GM19372 (cell line): Measurements from ENCODE around the gene NEDD4L.

Source experiments
- ATAC-seq: cut with Tn5 transposase; IDR thresholded peaks from one replicate; pipeline ENCODE4 v1.9.1; 2021; ENCODE audit warnings: mild to moderate bottlenecking, low read depth, moderate library complexity; ENCODE audit not compliant: unreplicated experiment

Gene NEDD4L

DNA sequence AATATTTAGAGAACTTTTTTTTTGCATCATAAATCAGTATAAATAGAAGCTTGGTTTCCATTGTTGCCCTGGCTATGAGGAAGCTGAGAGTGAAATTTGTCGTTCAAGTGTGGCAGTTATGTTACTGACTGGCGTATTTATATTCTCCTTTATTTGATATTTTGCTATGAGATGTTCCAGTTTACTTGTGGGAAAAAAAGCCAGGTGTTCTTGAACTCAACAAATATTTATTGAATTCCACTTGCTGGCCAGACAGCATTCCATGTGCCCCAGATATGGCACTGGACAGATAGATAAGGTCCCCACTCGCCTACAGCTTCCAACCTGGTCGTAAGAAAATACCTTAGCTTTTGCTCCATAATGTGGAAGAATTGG is 44.7 kb downstream of the NEDD4L start:
- no peak for ATAC-seq

DNA sequence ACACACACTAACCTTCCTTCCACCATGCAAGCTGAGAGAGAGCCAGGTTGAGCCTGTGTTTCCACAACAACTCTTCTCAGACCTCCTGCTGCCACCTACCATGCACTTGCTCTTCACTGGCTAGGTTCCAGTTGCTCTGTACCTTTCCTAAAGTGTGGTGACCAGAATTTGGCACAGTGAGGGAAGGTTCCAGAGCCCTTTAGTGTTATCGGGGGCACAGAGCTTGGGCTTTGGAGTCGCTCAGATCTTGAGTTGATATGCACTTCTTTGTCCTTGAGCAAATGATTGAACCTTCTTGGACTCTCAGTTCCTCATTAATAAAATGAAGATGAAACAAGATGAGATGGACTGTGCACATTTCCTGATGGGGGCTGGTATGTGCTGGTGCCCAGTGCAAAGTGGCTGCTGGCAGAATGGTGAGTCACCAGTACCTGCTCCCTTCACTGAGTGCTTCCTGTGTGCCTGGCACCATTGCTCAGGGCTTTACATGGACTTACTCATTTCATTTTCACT is 47.1 kb downstream of the NEDD4L start:
- ATAC-seq, result no peak

DNA sequence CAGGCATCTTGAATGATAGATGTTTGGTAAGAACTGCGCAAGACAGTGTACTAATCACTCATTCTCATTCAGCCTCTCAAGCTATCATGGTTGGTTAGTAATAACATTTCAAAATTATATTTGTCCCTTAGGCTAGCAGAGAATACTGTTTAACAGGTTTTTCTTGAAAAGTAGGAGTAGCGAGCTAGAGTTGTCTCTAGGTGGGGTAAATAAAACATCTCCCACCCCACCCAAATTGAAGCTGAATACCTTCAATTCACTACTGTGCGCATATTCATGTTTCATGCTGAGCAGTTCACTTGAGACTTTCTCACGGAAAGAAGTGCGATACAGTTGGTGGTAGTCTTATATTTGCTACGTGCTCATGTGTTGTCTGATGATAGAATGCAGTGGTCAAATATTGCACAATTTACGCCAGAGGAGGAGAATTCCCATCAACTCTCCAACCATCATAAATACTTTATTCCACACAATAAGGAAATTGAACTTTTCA is 49.3 kb downstream of the NEDD4L start:
- ATAC-seq, result no peak

DNA sequence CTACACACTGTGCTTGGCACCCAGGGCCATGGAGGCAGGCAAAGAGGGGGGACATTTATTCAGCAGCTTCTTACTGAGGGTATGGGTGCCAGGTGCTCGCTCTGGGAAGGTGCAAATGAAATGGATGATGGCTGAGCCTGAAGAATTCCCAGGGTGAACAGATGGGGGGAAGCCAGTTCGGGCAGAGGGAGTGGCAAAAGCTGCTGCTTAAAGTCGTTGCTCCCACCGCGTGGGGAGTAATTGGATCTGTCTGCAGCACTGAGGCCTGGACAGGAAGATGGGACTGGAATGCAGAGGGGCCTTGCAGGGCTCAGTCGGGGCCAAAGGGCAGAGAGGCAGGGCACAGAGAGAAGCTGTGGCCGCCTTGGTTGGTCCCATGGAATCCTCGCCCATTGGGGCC is 51.2 kb downstream of the NEDD4L start:
- no peak for ATAC-seq

DNA sequence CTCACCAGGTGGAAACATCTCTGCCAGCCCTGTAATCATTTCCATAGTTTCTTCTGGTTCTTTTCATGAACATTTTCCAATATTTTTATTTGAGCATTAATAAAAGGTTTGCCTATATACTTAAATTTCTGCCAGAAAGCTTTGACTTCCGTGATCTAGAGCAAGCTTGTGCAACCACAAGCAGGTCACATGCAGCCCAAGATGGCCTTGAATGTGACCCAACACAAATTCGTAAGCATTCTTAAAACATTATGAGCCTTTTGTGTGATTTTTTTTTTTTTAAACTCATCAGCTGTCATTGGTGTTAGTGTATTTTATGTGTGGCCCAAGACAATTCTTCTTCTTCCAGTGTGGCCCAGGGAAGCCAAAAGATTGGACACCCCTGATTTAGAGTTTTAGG is 51.6 kb downstream of the NEDD4L start:
- no peak for ATAC-seq

DNA sequence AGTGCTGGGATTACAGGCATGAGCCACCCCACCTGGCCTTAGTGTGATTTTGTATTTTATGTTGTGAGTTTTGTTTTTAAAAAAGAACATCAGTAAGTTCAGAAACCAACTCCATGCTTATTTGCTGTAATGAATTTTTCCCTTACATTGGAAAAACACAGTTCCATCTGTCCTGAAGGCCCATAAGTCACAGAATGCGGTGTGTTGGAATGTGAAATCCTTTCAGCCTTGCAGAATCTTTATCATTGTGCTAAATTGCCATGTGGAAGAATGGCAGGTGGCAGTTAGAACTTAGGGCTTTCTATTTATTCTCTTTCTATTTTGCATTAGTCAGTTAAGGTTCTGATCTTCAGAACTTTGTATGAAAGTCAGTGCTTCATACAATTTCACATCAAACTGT is 52.6 kb downstream of the NEDD4L start:
- no peak for ATAC-seq

DNA sequence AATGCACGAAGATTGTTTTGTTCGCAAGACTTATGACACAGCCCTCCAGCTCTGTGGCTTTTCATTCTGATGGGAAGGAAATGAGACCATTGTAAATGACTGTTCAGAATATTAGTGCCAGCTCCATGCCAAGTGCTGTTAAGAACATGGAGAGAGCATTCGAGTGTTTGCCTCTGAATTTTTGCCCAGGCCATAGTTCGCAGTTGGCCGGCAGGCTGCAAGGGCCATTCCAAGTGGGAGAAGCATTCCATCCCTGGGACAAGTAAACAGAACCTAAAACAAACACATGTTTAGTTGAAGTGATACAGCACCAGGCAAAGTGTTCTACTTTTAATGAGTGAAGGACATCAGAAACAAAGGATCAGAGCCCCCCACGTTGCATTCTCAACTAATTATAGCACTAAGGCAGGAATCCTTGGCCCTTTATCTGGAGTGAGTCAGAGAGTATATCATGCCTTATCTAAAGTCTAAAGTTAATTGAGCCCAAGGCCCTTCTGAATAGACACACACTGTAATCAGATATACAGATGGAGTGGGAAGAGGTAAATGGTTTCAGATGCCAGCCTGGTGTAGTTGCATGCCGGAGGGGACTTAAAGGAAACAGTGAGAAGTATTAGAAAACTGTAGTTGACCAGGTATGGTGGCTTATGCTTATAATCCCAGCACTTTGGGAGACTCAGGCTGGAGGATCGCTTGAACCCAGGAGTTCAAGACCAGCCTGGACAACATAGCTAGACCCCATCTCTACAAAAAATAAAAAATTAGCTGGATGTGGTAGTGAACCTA is 53.3 kb downstream of the NEDD4L start:
- no peak for ATAC-seq

DNA sequence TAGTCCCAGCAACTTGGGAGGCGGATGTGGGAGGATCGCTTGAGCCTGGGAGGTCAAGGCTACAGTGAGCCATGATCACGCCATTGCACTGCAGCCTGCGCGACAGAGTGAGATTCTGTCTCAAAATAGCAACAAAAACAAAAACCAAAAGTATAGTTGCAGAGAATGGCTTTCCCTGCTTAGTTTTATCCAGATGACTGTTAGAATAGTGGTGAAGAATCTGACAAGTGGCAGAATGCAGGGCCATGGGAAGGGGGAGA is 53.8 kb downstream of the NEDD4L start:
- no peak for ATAC-seq

DNA sequence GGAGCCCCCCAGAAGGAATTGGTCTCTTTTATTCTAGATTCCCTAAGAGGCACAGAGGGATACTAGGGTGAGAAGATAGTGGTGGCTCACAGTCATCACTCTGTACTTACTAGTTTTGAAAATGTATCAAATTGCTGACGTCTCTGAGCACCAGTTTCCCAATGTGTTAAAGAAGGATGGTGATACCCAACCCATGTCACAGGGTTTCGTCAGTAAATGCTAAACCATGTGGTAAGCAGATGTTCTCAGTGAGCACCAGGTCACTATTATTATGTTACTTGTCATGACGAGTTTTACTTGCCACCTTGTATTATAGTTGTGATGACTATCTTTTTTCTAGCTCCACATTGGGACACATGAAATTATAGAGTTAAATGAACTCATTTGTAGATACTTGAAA is 54.7 kb downstream of the NEDD4L start:
- no peak for ATAC-seq

DNA sequence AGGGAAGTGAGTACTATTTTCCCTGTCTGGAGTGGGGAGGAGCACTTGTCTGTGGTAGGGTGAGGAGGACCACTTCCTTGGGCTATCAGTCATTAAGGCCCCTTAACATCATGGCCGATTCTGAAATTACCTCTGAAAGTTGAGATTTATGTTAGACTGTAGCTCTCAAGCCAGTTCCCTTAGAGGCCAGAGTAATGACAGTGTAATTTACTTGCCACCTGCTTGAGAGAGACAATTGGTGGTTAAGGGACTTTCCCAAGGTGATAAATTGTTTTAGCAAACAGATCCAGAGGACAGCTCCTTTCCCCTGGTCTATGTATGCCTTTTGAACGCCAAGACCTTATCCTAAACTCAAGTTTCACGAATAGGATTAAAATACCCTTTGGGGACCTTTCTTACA is 56.1 kb downstream of the NEDD4L start:
- no peak for ATAC-seq

DNA sequence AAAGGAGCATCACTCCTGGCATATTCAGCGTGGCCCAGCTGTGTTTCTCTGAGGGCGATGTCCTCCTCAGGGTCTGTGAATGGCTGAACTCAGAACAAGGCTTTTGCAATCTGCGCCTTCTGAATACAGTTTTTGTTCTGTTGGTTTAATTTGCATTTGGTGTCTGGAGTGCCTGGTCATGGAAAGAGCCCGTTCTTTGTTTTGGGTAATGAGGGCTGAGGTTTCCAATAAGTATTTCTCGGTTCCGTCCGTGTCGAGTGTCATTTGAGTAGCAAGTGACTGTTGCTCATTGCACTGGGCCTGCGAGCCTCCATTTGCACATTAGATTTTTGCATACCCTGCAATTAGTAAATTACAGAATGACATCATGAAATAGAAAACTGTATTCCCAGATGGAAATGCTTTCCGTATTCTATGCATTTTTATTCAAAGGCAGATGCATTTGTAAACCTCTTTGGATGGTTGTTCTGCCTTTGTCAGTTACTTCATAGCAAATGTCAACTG is 57.3 kb downstream of the NEDD4L start:
- ATAC-seq, result no peak

DNA sequence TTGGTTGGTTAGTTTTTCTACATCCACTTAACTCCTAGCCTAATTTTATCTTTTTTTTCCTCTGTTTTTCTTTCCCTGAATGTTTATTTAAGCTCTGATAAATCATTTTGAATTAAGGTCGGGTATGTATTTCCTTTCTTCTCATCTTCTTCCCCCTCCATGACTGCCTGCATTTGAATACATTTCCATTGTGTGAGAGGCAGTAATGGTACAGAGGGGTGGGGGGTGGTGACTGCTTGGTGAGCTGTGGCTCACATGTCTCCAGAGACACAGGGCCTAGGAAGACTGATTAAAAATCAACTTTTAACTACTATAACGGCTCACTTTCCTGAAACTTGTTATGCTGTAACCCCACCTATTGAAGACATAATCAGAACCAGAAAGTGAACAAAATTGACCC is 58.0 kb downstream of the NEDD4L start:
- ATAC-seq, result no peak

DNA sequence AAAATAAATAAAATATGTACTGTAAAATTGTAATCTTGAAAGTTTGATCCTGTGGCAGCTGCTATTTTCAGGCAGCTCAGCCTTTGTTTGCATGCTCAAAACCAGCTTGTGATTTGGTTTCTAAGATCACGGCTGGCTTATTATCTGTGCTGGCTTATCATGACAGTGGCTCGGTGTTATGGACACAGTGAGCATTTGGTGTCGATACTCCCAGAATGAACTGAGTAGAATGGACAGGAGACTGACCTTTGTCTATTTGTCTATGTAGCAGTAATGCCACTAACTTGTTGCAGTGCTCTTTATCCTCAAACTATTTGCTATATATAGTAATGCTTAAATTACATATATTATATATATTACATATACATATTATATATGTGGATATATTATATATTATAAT is 58.8 kb downstream of the NEDD4L start:
- no peak for ATAC-seq

DNA sequence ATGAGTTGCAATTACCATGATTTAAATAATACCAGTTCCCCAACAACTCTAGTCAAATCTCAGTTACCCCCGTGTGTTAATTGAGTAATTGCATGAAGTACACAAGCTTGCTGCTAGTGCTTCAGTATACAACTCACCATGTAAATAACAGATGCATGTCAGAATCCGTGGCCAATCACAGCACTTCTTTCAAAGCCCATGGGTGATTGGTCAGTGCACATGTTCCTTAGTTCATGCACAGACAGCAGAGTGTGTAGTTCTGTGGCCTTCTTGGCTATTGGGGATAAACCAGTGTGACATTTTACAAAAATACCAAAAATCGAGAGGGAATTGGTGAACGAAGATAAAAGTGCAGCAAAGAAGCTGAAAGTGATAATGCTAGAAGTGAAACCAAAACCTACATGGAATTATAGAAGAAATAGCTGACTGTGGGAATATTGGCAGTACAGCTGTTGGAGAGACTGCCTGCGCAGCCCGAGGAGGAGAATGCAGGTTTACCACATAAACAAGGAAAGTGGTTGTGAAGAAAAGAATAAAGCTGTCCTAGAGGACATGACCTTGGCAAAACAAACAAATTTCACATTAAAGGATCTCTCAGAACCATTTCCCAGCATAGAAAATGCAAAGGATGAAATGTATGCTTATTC is 59.4 kb downstream of the NEDD4L start:
- ATAC-seq, result no peak

DNA sequence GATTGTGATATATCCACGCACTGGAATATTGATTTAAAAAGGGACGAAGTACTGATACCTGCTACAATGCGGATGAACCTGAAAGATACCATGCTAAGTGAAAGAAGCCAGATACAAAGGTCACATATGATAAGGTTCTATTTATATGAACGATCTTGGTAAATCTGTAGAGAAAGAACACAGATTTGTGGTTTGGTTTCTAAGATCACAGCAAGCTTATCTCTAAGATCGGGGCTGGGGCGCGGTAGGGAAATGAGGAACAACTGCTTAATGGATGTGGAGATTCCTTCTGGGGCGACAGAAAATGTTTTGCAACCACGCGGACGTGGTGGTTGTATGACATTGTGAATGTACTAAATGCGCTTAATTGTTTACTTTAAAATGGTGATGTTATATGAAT is 60.1 kb downstream of the NEDD4L start:
- ATAC-seq, result no peak

DNA sequence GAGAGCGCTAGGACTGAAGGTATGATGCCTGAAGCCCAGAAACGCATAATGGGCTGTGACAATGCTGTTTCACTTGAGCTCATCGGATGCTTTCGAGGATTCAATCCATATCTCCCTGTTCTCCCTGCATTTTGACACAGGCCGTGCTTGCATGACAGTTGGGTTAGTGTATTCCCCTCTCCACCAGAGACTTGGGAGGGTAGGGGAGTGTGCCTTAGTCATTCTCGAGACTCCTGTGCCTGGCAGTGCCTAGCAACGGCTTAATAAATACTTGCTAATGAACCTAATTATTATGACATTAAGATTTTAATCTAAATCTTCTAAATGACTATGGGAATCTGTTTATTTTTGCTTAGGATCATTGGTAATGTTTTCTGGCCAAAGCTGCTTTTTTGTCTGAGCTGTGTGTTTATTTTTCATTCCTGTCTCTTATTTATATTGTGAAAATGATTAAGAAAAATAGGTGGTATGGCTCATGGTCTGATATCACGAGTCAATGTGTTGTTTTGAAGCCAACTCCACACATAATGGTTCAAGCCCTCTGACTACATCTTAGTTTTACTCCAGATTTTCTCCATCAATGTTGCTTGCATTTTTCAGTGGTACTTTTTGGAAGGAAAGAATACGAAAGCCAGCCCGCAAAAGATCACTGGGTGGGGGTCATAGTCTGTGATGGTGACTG is 61.3 kb downstream of the NEDD4L start:
- ATAC-seq, result no peak

DNA sequence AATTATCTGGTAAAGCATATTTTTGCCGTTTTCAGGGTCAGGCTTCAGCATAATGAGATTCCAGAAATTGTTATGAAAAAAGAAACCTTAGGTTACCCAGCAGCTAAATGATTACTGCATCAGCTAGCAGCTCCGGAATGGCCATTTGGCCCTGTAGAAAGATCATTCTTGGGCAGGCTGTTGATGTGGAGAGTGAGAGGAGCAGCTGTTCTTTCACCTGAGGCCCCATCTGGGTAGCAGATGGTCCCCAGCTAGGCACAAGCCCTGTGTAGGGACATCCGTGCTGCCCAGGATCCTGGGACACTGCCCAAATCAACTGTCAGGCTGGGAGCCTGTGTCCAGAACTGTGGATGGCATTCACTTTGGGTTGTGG is 61.8 kb downstream of the NEDD4L start:
- ATAC-seq, result no peak

DNA sequence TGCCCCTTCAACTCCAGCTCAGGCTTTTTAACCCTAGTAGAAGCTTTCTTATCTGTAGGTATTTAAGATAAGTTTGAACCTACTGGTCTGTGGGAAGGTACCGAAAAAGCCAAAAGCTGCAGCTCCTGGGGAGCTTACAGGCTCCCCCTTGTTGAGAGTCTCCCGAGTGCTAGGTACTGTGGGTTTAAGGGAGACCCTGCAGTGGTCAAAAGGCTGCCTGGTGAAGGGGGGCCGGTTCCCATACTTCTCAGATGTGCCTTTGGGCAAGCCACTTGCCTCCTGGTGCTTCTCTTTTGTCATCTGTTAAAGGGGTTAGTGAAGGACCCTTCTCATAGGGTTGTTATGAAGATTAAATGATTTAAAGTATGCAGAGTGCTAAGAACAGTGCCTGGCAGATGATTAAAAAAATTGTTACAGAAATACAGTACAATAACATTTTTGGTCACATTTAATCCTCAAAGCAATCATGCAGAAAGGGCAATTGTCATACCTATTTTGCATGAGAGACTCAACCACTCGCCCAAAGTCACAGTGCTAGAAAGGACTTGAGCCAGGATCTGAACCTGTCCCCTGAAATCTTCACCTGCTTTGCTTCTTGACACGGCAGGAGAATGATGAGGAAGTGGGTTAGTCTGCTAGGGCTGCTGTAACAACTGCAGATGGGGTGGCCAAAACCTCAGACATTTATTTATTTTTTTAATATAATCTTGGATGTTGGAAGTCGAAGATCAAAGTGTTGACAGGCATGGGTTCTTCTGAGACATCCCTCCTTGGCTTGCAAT is 62.5 kb downstream of the NEDD4L start:
- no peak for ATAC-seq

DNA sequence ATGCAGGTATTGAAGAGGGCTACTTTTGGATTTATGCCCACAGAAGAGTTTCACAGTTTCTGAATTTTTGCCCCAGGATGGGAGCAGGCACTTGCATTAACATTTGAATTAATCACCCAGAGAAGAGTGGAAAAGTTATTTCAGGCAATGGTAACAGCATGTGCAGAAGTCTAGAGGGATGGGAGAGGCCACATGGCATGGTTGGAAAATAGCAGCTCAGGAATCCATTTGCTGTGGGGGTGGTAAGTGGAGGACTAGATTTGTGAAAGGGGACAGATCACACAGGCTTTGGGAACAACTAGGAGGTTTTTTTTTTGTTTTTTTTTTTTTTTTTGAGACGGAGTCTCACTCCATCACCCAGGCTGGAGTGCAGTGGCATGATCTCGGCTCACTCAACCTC is 65.2 kb downstream of the NEDD4L start:
- ATAC-seq, result no peak

DNA sequence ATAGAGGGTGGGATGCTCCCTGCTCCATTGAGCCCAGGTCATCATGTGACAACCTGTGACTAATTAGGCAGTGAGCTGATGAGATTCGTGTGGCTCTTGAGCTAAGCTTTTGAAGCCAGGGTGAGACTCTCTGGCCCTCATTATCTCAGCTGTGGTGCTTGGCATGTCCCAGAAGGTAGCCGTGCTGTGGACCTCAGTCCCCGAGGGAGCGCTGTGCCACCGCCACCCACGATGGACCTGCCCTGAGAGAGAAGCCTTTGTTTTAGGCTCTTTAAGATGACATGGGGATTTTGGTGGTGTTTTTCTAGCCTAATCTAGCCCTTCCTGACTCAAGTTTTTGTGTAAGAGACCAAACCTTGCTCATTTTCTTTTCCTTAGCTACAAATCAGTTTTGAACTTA is 66.4 kb downstream of the NEDD4L start:
- ATAC-seq, result no peak

DNA sequence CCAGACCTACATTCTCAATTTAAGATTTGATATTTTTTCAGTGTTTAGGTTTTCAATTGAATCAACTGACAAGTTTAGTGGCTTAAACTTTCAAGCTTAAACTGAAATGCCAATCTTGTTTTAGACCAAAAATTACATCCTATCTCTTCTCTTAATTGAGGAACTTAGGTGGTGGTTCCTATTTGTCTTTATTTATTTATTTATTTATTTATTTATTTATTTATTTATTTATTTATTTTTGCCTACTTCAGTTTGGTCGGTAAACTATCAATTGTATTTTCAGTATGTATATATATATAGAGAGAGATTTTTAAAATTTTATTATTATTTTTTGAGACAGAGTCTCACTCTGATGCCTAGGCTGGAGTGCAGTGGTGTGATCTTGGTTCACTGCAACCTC is 68.1 kb downstream of the NEDD4L start:
- ATAC-seq, result no peak
